Ascending aorta (tissue), 2 donors: Measurements from ENCODE around the gene DPYSL4. TPM values are rescaled to one million over a fixed set of nuclear protein-coding genes. Genes with fewer than 3 reads are reported as not detected.

Source experiments
- DNase-seq, 2 donors: peaks; one replicate each; pipeline ENCODE4 v3.0.0-alpha.2; 2019; ENCODE audit warnings: low spot score in 2 of 2
- H3K27ac ChIP-seq, 2 donors: fragments of 200-600 bp; sonication (generic); one replicate each; pipeline ENCODE4 v1.5.1; 2016 to 2017; ENCODE audit warnings: mild to moderate bottlenecking in 1 of 2
- H3K27me3 ChIP-seq: fragments of 200-600 bp; sonication (generic); one replicate; pipeline ENCODE4 v1.5.1; 2017
- H3K36me3 ChIP-seq, 2 donors: fragments of 200-600 bp; sonication (generic); one replicate each; pipeline ENCODE4 v1.5.1; 2016
- H3K4me1 ChIP-seq, 2 donors: fragments of 200-600 bp; sonication (generic); one replicate each; pipeline ENCODE4 v1.5.1; 2016 to 2017; ENCODE audit warnings: mild to moderate bottlenecking in 1 of 2
- H3K4me3 ChIP-seq, 2 donors: fragments of 200-600 bp; sonication (generic); one replicate each; pipeline ENCODE4 v1.5.1; 2016 to 2017; ENCODE audit warnings: mild to moderate bottlenecking in 1 of 2
- H3K9me3 ChIP-seq, 2 donors: fragments of 200-600 bp; sonication (generic); one replicate each; pipeline ENCODE4 v1.5.1; 2016
- CTCF ChIP-seq, 3 experiments: fragments of 200-600 bp in 2 of 3; fragments of 450-650 bp in 1 of 3; sonication (generic) in 2 of 3; IDR thresholded peaks; one replicate each; pipeline ENCODE4 v1.5.1; 2016 to 2019; ENCODE audit warnings: antibody characterized with exemption in 3 of 3, mild to moderate bottlenecking in 1 of 3, moderate library complexity in 1 of 3
- intact Hi-C: fragments of 100-400 bp; cut with DNase I; formaldehyde crosslinking; loops from one replicate; pipeline ENCODE4 v1.15.1; 2023
- total RNA-seq: library from RNA; depleted of rRNA; stranded (reverse); fragments of >200 nt; gene quantifications from one replicate; pipeline ENCODE4 v1.1.0, GENCODE V29; 2016

The DPYSL4 gene
- total RNA-seq, 1 donor from 2014 or later = not detected

GRCh38 chr10:132162021-132162531 is 24.7 kb upstream of the DPYSL4 start:
- intact Hi-C loops = no loop called here
- peaks cover 0 to 3% of the 10 kb centered on the region in 2 donors for H3K4me1 ChIP-seq
- no peaks in the 10 kb centered on the region for H3K27me3 ChIP-seq
- TF ChIP-seq CTCF (IDR thresholded peaks at IDR 0.05) = no peak
- no peak overlapping the region for H3K4me3 ChIP-seq
- no peaks in the 10 kb centered on the region for H3K9me3 ChIP-seq
- DNase-seq = no peak
- no peak overlapping the region for H3K27ac ChIP-seq
- H3K36me3 ChIP-seq = no peaks in the 10 kb centered on the region

GRCh38 chr10:132162590-132163277 is 24.0 kb upstream of the DPYSL4 start:
- TF ChIP-seq CTCF (IDR thresholded peaks at IDR 0.05) = no peak
- Histone ChIP-seq H3K27ac (no peak overlapping the region), H3K36me3 (no peaks in the 10 kb centered on the region), H3K27me3 (no peaks in the 10 kb centered on the region), H3K4me3 (no peak overlapping the region), H3K9me3 (no peaks in the 10 kb centered on the region), H3K4me1 (peaks cover 0 to 3% of the 10 kb centered on the region in 2 donors)
- DNase-seq = no peak
- intact Hi-C loops = no loop called here

DNA sequence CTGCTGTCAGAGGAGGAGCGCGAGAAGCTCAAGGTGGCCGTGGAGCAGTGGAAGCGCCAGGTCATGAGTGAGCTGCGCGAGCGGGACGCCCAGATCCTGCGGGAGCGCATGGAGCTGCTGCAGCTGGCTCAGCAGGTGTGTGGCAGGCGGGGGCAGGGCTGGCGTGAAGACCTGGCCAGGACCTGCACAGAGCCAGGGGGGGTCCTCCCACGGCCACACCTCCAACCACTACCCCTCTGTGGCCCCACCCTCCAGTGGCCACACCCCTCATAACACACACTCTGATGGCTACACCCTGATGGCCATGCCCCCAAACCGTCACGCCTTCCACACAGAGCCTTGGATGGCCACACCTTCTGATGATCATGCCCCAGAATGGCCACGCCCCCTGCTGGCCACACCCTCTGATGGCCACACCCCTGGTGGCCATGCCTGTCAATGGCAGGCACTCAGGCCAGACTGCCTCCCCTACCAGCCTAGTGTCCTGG is 23.4 kb upstream of the DPYSL4 start:
- no peaks in the 10 kb centered on the region for H3K36me3 ChIP-seq
- intact Hi-C loops = no loop called here
- no peak for TF ChIP-seq CTCF (IDR thresholded peaks at IDR 0.05)
- no peak overlapping the region for H3K4me3 ChIP-seq
- DNase-seq = no peak
- H3K27me3 ChIP-seq = no peaks in the 10 kb centered on the region
- H3K27ac ChIP-seq = no peak overlapping the region
- H3K9me3 ChIP-seq = no peaks in the 10 kb centered on the region
- H3K4me1 ChIP-seq = peaks cover 0 to 3% of the 10 kb centered on the region in 2 donors

GRCh38 chr10:132163826-132164515 is 22.8 kb upstream of the DPYSL4 start:
- H3K27ac ChIP-seq = no peak overlapping the region
- no peaks in the 10 kb centered on the region for H3K36me3 ChIP-seq
- no peaks in the 10 kb centered on the region for H3K9me3 ChIP-seq
- no peak for DNase-seq
- intact Hi-C loops = no loop called here
- no peak overlapping the region for H3K4me3 ChIP-seq
- no peaks in the 10 kb centered on the region for H3K27me3 ChIP-seq
- H3K4me1 ChIP-seq = peaks cover 0 to 3% of the 10 kb centered on the region in 2 donors
- no peak for TF ChIP-seq CTCF (IDR thresholded peaks at IDR 0.05)

DNA sequence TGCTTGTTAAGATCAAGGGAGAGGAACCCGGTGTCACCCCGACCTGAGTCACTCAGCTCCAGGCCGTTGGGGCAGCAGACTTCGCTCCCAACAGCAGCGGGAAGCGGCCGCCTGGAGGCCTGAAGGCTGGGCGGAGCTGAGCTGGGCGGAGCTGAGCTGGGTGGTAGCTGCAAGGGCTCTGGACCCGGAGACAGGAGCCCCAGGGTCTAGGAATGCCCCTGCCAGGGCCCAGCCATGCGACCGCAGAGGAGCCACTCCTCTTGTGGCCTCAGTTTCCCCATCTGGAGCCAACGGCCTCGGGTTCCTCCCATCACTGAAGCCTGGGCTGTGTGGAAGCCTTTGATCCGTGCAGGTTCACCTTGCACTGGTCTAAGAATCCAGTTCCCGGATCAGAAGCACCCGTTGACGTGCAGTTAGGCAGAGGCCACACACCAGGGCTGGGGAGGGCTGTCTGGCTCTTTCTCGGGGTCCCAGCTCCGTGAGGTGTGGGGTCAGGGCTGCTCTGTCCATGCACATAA is 21.9 kb upstream of the DPYSL4 start:
- Histone ChIP-seq H3K27ac (no peak overlapping the region), H3K9me3 (no peaks in the 10 kb centered on the region), H3K4me3 (no peak overlapping the region), H3K27me3 (no peaks in the 10 kb centered on the region), H3K36me3 (no peaks in the 10 kb centered on the region), H3K4me1 (peaks cover 0 to 3% of the 10 kb centered on the region in 2 donors)
- no peak for TF ChIP-seq CTCF (IDR thresholded peaks at IDR 0.05)
- intact Hi-C loops = no loop called here
- no peak for DNase-seq
